Activated CD8-positive, alpha-beta memory T cell treated with anti-CD3 and anti-CD28 coated beads for 48 hours (primary cell): ENCODE data around the gene MIPOL1.
"Not testable (repeated sequence)": the region's sequence is repeated elsewhere in the genome, so short reads cannot be mapped to it uniquely, and the experiment has no call there.

Experiments
- DNase-seq, 3 experiments: peaks; one replicate each; pipeline ENCODE4 v3.0.0-alpha.2; 2020; ENCODE audit warnings: low read depth in 2 of 3, low spot score in 2 of 3

MIPOL1 gene

GRCh38 chr14:37512173-37512572 lies 314.4 kb downstream of the MIPOL1 start:
- no peak for DNase-seq

DNA sequence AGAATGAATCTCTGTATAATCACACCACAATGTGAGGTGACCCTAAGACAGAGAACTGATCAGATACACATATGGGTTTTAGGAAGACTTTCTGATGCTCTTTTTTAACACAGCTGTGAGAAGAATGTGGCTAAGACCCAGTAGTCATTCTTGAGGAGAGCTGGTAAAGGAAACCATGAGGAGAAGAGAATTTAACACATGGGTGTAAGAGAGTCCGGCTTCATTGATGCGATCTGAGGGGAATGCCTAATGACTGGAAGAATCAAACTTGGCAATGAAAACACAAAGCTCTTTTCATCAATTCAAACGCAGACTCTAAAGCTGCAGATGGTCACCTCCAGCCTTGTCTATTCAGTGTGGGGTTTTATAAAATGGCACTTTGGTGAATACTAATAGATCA lies 318.0 kb downstream of the MIPOL1 start:
- no peak for DNase-seq

DNA sequence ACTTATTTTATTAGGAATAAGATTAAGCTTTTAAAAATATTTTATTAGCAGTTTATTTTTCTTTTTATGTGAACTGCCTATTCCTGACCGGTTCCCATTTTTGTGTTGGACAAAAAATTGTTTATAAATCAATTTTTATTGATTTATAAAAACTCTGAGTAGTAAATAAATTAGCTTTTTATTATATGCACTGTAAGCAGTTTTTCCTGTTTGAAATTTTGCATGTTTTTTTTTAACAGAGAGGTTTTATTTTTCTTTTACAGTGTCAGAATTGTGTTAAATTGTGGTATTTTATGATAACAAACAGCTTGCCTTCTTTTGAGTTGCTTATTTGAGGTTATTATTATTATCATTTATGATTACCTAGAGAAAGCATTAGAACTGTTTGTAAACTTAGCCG lies 329.3 kb downstream of the MIPOL1 start:
- DNase-seq: no peak

DNA sequence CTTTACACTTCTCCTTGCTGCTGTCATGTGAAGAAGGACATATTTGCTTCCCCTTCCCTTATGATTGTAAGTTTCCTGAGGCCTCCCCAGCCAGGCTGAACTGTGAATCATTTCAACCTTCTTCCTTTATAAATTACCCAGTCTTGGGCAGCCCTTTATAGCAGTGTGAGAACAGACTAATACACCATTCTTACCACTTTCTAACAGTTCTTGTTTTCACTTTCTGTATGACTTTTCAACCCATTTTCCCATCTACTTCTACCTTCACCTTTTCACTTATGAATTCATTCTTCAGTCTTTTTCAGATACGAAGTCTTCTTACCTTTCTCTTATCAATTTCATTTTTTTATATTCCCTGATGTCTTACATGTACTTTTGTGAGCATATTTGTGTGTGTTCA lies 342.3 kb downstream of the MIPOL1 start:
- DNase-seq: no peak

DNA sequence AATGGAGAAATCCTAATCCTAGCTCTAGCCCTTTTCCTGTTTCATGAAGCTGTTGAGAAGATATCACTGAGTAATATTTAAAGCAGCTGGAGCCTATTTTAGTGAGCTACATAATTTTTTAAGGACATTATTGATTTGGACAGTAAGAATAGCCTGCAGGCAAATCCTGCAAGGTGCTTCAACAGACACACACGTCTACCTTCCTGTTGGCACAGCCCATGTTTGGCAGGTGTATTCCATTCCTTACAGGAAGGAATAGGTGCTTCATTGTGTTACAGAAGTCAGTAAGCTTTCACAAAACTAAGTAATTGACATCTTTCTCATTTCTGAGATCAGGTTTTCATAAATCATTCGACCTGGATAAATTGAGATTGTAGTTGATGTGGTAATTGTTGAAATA lies 346.7 kb downstream of the MIPOL1 start:
- no peak for DNase-seq

DNA sequence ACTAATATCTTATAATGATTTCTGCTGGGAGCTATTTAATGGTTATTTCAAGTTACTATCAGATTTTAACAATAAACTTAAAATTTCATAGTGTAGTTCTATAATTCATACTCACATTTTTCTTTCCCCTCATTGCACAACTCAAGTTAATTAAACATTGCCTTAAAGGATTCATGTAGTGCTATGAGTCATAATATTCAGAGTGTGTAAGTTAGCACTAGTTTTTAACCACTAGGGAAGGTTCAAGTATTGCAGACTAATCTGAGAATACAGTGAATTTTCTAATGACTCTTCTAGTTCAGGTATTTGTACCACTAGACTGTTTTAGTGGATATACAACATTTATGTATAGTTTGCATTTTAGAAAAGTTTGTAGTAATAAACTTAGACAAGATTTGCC lies 347.4 kb downstream of the MIPOL1 start:
- DNase-seq: no peak

DNA sequence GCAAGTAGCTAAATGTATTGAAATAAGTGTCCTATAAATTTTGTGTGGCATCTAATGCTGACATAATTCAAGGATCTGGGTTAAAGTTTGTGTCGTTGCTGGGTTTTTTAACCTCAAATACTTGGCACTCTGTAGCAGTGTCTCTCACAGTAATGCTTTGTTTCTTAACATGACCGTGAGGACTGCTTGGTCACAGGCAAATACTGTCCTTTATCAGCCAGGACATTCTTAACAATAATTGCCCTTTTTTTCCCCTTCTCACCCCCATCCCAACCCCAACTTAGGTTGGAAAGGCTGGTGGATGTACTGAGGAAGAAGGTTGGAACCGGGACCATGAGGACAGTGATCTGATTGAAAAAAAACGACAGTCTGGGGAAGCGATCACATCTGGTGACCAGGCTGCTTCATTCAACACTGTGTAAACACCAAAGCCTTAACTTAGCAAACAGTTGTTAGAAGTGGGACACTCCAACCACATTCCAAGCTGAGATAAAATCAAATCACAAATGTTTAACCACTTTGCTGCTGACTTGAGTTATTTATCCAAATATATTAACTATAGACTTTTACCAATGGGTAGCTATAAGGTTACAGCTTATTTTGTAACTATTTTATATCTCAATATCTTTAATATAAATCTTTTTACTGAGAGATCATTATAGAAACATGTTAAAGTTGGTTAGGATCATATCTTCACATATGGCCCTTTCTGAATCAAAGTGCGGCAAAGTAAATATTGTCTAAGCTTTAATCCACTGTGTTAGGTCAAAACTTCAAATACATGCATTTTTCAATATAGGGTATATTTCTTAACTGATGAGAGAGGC lies 349.1 kb downstream of the MIPOL1 start:
- no peak for DNase-seq

GRCh38 chr14:37550511-37550910 lies 352.8 kb downstream of the MIPOL1 start:
- no peak for DNase-seq

- DNase-seq: no peak
Observed at GRCh38 chr14:37551119-37551518, 353.4 kb downstream of the MIPOL1 start.

DNA sequence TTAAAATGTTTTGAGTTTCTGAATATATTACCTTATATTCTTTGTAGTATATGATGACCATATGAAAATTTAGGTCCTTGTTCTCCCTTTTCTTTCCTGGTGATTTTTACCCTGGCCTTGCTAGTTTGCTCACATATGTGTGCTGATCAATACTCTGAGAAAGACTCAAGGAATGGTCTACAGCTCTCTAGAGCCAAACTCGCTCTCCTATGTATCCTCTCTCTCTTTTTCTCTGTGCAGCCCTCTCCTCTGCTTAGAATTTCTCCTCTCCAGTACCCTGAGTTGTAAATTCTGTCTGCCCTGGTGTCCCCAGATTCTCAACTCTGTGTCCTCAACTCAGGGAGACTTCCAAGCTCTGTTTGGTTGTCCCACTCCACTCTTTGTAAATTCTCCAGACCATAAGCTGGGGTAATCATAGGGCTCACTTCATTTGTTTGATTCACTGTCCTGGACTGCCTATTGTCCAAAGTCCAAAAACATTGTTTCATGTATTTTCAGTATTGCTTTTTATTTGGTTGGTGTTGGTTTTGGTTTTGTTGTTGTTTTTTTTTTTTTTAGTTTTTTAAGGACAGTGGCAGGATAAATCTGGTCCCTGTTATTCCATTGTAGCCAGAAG lies 356.3 kb downstream of the MIPOL1 start:
- no peak for DNase-seq

GRCh38 chr14:37555596-37555995 lies 357.9 kb downstream of the MIPOL1 start:
- DNase-seq: not testable (repeated sequence)

GRCh38 chr14:37558740-37559139 lies 361.0 kb downstream of the MIPOL1 start:
- DNase-seq: no peak

DNA sequence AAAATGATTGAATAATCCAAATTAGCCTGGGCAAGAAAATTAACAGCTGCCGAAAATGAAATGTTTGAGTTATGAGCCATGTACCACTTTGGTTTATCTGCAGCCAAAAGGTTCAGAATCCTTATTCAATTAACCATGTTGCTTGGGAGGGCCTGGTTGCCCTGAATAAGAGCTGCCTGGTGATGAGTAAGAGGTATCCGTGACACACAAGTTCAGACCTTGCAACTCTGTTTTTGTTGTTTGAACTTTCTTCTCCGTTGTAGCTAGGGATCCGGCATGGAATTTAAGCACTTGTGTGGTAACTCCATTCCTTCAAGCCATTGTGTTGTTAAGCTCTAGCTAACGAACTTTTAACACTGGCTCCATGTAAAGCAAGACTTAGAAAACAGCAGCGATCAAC lies 361.6 kb downstream of the MIPOL1 start:
- no peak for DNase-seq

GRCh38 chr14:37563189-37563588 lies 365.5 kb downstream of the MIPOL1 start:
- no peak for DNase-seq

DNA sequence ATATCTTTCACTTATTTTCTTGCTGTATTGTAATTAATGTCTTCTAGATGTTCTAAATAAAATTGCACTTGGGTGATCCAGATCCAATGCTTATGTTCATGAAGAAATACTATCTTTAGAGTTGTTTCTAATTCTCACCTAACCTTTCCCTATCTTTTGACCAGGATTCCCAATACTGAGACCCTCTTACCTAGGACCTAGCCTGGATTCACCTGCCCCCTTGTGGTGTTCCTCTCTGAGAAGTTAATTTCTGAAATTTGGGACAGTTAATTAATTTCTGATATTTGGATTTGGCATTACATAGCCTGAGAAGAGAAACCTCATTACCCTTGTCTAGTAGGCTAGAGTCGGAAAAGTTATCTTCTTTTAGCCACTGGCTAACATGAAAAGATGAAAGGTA lies 367.8 kb downstream of the MIPOL1 start:
- no peak for DNase-seq

DNA sequence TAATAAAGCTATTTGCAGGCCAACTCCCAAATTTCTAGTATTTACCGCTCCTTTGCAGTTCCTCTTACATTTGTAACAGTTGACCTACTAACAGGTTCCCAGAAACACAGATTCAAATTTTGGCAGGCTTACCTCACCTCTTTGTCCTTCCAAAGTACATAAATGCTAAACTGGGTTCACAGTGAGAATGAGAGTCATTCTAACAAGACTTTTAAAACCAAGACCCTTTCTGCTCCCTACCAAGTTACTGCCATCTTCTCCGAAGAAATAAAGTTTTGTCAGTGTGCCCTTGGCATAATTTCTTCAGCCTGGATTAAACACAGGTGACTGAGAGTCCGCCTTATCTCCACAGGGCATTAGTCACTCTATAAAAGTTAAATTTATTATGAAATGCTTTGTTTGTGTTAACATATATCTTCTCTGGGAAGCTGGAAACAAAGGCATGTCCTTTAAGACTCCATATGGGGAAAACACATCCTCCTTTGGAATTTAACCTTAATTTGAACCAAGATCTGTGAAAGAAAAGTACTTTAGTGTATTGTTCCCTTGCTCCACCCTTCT lies 369.2 kb downstream of the MIPOL1 start:
- DNase-seq: no peak

DNA sequence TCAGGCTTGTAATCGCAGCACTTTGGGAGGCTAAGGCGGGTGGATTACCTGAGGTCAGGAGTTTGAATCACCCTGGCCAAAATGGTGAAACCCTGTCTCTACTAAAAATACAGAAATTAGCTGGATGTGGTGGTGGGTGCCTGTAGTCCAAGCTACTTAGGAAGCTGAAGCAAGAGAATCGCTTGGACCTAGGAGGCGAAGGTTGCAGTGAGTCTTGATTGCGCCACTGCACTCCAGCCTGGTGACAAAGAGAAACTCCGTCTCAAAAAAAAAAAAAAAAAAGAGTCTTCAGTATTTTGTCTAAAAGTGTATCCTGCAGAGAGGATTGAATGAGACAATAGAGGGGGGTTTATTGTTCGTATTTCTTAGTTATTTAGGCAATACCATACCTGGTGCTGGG lies 372.0 kb downstream of the MIPOL1 start:
- DNase-seq: no peak

GRCh38 chr14:37571391-37571790 lies 373.7 kb downstream of the MIPOL1 start:
- no peak for DNase-seq

- no peak for DNase-seq
Observed at GRCh38 chr14:37573356-37573755, 375.6 kb downstream of the MIPOL1 start.

DNA sequence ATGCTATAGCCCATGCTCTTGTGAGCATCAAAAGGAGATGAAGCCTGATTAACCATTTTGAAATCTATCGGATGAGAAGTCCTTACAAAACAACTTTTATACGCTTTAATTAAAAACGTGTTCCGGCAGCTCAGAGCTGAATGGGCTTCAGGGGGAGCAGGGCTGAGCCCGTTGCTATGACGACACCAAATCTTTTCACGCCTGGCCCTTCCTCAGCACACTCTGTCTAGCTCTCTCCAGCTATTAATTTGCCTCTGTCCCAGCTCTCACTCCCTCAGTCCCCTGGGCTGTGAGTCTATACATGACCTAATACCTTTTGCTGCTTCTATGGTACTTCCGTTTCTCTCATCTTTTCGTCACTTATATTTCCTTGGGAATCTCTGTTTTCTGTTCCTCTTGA lies 381.5 kb downstream of the MIPOL1 start:
- DNase-seq: no peak

DNA sequence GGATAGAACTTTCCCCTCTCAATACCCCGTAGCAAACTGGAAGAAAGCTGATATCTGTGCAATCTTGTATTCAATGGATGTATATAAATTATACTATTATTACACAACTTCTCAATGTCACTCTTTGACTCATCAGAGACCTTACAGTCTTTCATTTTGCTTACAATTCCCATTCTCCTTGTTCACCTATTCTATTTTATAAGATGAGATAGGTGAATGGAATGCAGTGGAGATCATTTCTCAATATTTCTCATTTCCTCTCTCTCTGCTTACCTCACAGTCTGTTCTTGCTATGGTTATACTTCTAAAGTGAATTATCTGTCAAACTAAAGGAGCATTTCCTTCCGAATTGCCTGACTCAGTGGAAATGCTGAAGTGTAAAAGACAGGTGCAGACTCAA lies 382.4 kb downstream of the MIPOL1 start:
- no peak for DNase-seq

DNA sequence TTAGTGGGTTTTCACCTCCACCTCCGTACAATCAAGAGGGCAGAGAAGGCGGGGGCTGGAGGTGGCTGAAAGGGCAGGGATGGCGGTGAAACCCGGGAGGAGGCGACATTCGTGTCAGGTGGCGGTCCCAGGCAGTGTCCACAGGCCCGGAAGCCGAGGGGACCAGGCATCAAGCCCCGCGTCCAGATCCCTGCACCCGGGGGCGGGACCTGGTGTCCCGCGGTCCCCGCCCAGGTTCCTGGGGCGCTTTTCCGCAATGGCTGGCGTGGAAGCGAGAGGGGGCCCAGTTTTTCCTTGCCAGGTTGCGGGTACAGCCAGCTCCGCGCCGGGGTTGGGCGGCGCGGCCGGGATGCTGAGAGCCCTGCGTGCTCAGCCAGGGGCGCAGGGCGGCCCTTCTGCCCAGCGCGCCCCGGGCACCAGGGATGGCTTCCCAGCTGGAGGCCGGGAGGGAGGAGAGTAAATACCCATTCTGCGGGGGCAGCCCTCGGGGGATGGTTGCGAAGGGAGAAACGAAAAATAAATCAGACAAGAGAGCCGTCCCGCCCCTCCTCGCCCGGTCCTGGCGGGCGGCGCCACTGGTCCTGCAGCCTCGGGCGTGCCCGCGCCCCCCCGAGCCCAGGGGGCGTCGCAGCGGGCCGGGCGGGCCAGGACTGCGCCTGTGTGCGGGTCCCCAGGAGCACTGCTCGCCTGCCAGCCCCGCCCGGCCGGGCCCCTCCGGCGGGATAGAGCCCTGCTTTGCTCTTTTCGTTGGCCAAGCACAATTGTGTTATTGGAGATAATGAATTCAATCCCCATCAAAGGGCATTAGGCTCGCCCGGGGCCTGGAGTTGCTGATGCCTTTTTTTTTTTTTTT lies 385.8 kb downstream of the MIPOL1 start:
- no peak for DNase-seq
